Endothelial cell (in vitro differentiated cells): ENCODE data around the gene TMEFF2. TPM values are rescaled to one million over a fixed set of nuclear protein-coding genes. Genes with fewer than 3 reads are reported as not detected.

ENCODE experiments used
- DNase-seq: peaks from one replicate; pipeline ENCODE4 v3.0.0; 2021; ENCODE audit warnings: low spot score
- H3K27ac Mint-ChIP-seq: one replicate; pipeline ENCODE4 v1.8.0; 2021; ENCODE audit warnings: mixed read lengths, inconsistent platforms; ENCODE audit not compliant: unreplicated experiment
- H3K27me3 Mint-ChIP-seq: one replicate; pipeline ENCODE4 v1.8.0; 2021; ENCODE audit warnings: mild to moderate bottlenecking, moderate library complexity, mixed read lengths, inconsistent platforms; ENCODE audit not compliant: unreplicated experiment
- H3K36me3 Mint-ChIP-seq: one replicate; pipeline ENCODE4 v1.8.0; 2021; ENCODE audit warnings: mild to moderate bottlenecking, low read depth, mixed read lengths, inconsistent platforms; ENCODE audit not compliant: unreplicated experiment
- H3K4me1 Mint-ChIP-seq: one replicate; pipeline ENCODE4 v1.8.0; 2021; ENCODE audit warnings: mild to moderate bottlenecking, mixed read lengths, inconsistent platforms; ENCODE audit not compliant: unreplicated experiment
- H3K4me3 Mint-ChIP-seq: one replicate; pipeline ENCODE4 v1.8.0; 2021; ENCODE audit warnings: mild to moderate bottlenecking, mixed read lengths, inconsistent platforms; ENCODE audit not compliant: unreplicated experiment
- H3K9me3 Mint-ChIP-seq: one replicate; pipeline ENCODE4 v1.8.0; 2021; ENCODE audit warnings: mixed read lengths, inconsistent platforms; ENCODE audit not compliant: unreplicated experiment
- total RNA-seq: library from RNA; stranded (reverse); fragmentation: NEBNext Ultra II Directional; extraction: Animal tissue kit (Norgen Biotek cat#: 25700); gene quantifications from one replicate; pipeline ENCODE4 v1.2.1, GENCODE V29; 2021; ENCODE audit not compliant: unreplicated experiment
- TF ChIP-seq, protein P1 (sequence below): fragments of 200-600 bp; sonication (generic); IDR thresholded peaks from one replicate; pipeline ENCODE4 v1.5.0; 2021; ENCODE audit warnings: antibody characterized with exemption; ENCODE audit not compliant: unreplicated experiment

Gene TMEFF2
- total RNA-seq, 1 donor from 2014 or later = 0.10 TPM

- no peak for DNase-seq
- no peak overlapping the region for H3K4me3 Mint-ChIP-seq
- H3K36me3 Mint-ChIP-seq = no peaks in the 10 kb centered on the region
- H3K27ac Mint-ChIP-seq = no peak overlapping the region
- no peaks in the 10 kb centered on the region for H3K9me3 Mint-ChIP-seq
- TF ChIP-seq, protein P1, sequence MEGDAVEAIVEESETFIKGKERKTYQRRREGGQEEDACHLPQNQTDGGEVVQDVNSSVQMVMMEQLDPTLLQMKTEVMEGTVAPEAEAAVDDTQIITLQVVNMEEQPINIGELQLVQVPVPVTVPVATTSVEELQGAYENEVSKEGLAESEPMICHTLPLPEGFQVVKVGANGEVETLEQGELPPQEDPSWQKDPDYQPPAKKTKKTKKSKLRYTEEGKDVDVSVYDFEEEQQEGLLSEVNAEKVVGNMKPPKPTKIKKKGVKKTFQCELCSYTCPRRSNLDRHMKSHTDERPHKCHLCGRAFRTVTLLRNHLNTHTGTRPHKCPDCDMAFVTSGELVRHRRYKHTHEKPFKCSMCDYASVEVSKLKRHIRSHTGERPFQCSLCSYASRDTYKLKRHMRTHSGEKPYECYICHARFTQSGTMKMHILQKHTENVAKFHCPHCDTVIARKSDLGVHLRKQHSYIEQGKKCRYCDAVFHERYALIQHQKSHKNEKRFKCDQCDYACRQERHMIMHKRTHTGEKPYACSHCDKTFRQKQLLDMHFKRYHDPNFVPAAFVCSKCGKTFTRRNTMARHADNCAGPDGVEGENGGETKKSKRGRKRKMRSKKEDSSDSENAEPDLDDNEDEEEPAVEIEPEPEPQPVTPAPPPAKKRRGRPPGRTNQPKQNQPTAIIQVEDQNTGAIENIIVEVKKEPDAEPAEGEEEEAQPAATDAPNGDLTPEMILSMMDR = no peak
- peaks cover 13% of the 10 kb centered on the region for H3K4me1 Mint-ChIP-seq
- no peaks in the 10 kb centered on the region for H3K27me3 Mint-ChIP-seq
Observed at GRCh38 chr2:192000196-192000980, 194.3 kb downstream of the TMEFF2 start.

- TF ChIP-seq, protein P1 = no peak
- no peak for DNase-seq
- no peaks in the 10 kb centered on the region for H3K36me3 Mint-ChIP-seq
- peaks cover 19% of the 10 kb centered on the region for H3K4me1 Mint-ChIP-seq
- no peak overlapping the region for H3K27ac Mint-ChIP-seq
- no peak overlapping the region for H3K4me3 Mint-ChIP-seq
- H3K9me3 Mint-ChIP-seq = no peaks in the 10 kb centered on the region
- H3K27me3 Mint-ChIP-seq = no peaks in the 10 kb centered on the region
Observed at GRCh38 chr2:191999101-191999841, 195.5 kb downstream of the TMEFF2 start.

GRCh38 chr2:191995285-191995684 is 199.4 kb downstream of the TMEFF2 start:
- H3K4me1 Mint-ChIP-seq = peaks cover 11% of the 10 kb centered on the region
- DNase-seq = no peak
- no peak overlapping the region for H3K27ac Mint-ChIP-seq
- H3K9me3 Mint-ChIP-seq = no peaks in the 10 kb centered on the region
- no peaks in the 10 kb centered on the region for H3K27me3 Mint-ChIP-seq
- TF ChIP-seq, protein P1 = no peak
- H3K36me3 Mint-ChIP-seq = no peaks in the 10 kb centered on the region
- H3K4me3 Mint-ChIP-seq = no peak overlapping the region

- H3K27ac Mint-ChIP-seq = no peak overlapping the region
- H3K9me3 Mint-ChIP-seq = no peaks in the 10 kb centered on the region
- H3K4me1 Mint-ChIP-seq = peaks cover 11% of the 10 kb centered on the region
- DNase-seq = no peak
- no peak overlapping the region for H3K4me3 Mint-ChIP-seq
- TF ChIP-seq, protein P1 = no peak
- H3K27me3 Mint-ChIP-seq = no peaks in the 10 kb centered on the region
- H3K36me3 Mint-ChIP-seq = no peaks in the 10 kb centered on the region
Observed at GRCh38 chr2:191994749-191995148, 200.0 kb downstream of the TMEFF2 start.

DNA sequence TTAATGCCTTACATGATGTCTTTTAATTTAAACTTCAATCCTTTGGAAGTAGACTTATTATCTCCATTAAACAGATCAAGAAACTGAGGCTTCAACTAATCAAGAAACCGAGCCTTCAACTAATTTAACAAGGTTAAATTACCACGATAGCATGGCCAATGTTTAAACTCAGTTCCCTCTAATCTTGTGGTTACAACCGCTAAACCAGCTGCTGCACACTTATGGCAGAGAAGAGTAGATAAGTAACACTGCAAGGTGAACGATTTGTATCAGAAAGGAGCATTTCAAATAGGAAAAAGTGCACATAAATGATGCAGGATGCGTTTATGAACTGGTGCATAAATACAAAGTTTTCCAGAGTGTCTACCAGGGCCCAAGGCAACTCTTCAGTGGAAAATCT is 203.3 kb downstream of the TMEFF2 start:
- TF ChIP-seq, protein P1 = no peak
- no peak for DNase-seq
- Mint-ChIP-seq H3K9me3 (no peaks in the 10 kb centered on the region), H3K36me3 (no peaks in the 10 kb centered on the region), H3K27ac (no peak overlapping the region), H3K4me3 (no peak overlapping the region), H3K27me3 (no peaks in the 10 kb centered on the region), H3K4me1 (peaks cover 16% of the 10 kb centered on the region)
